ENCODE data around the gene PIPOX.

- TF ChIP-seq CTCF (IDR thresholded peaks at IDR 0.05) = no peak
- TF ChIP-seq POLR2A (IDR thresholded peaks at IDR 0.05) = no peak
- no peak for TF ChIP-seq POLR2AphosphoS5 (IDR thresholded peaks at IDR 0.05)
Observed at GRCh38 chr17:29086628-29087332, 43.8 kb downstream of the PIPOX start.
